ENCODE measurements around the gene SHISAL2B. TPM values are rescaled to one million over a fixed set of nuclear protein-coding genes. Genes with fewer than 3 reads are reported as not detected.
"Not testable (repeated sequence)": the region's sequence is repeated elsewhere in the genome, so short reads cannot be mapped to it uniquely, and the experiment has no call there.

Gene SHISAL2B
- total and polyA plus RNA-seq, 9 donors, result 1.5 TPM; not detected in 8

GRCh38 chr5:64653766-64654560 lies 36.3 kb upstream of the SHISAL2B start:
- no peak overlapping the region for H3K4me3 ChIP-seq
- H3K4me1 ChIP-seq (ENCODE audit: insufficient read depth), result no peaks in the 10 kb centered on the region
- TF ChIP-seq EP300 (IDR thresholded peaks at IDR 0.05) (no peak), POLR2A (IDR thresholded peaks at IDR 0.05) (no peak), CTCF (IDR thresholded peaks at IDR 0.05) (no peak)
- 93 to 96% (median 95%) methylated on average over 3 of the region's 3 CpGs for WGBS, 3 donors
- intact Hi-C loops (cut with DNase I), result no loop called here
- H3K27me3 ChIP-seq, result no peaks in the 10 kb centered on the region
- no peak overlapping the region for H3K27ac ChIP-seq
- no peaks in the 10 kb centered on the region for H3K36me3 ChIP-seq
- DNase-seq, result no peak
- H3K9me3 ChIP-seq, result no peaks in the 10 kb centered on the region

GRCh38 chr5:64654561-64654938 lies 35.8 kb upstream of the SHISAL2B start:
- WGBS, 3 donors, result 88 to 90% (median 88%) methylated on average over 2 of the region's 2 CpGs
- Histone ChIP-seq H3K4me3 (no peak overlapping the region), H3K36me3 (no peaks in the 10 kb centered on the region), H3K27me3 (no peaks in the 10 kb centered on the region), H3K4me1 (ENCODE audit: insufficient read depth) (no peaks in the 10 kb centered on the region), H3K27ac (no peak overlapping the region), H3K9me3 (no peaks in the 10 kb centered on the region)
- intact Hi-C loops (cut with DNase I), result no loop called here
- TF ChIP-seq CTCF (IDR thresholded peaks at IDR 0.05), result no peak
- no peak for TF ChIP-seq EP300 (IDR thresholded peaks at IDR 0.05)
- TF ChIP-seq POLR2A (IDR thresholded peaks at IDR 0.05), result no peak
- no peak for DNase-seq

GRCh38 chr5:64655596-64655995 lies 34.7 kb upstream of the SHISAL2B start:
- intact Hi-C loops (cut with DNase I), result no loop called here
- no peaks in the 10 kb centered on the region for H3K9me3 ChIP-seq
- no peak for TF ChIP-seq POLR2A (IDR thresholded peaks at IDR 0.05)
- no peak for DNase-seq
- 41 to 54% (median 51%) methylated on average over 1 of the region's 1 CpG for WGBS, 3 donors
- H3K4me1 ChIP-seq (ENCODE audit: insufficient read depth), result no peaks in the 10 kb centered on the region
- no peak overlapping the region for H3K4me3 ChIP-seq
- H3K27ac ChIP-seq, result no peak overlapping the region
- H3K36me3 ChIP-seq, result no peaks in the 10 kb centered on the region
- no peaks in the 10 kb centered on the region for H3K27me3 ChIP-seq

DNA sequence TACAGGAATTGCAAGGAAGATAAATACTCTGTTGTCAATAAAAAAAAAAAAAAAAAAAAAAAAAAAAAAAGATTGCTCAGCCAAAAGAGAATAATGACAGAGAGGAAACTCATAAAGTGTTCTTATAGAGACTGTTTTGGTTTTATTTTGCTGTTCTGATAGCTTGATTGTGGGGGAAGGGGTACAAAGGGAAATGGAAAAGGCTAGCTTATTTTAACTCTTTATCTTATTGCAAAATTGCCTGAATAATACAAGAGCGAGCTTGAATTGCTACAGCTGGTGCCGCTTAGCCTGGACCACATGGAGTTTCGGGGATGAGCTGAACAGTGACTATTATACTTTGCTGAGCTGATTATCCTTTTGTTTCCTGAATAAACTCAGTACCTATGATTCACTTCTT lies 31.0 kb upstream of the SHISAL2B start:
- H3K27ac ChIP-seq, result no peak overlapping the region
- no peaks in the 10 kb centered on the region for H3K4me1 ChIP-seq (ENCODE audit: insufficient read depth)
- no peak for DNase-seq
- TF ChIP-seq EP300 (IDR thresholded peaks at IDR 0.05) (no peak), POLR2A (IDR thresholded peaks at IDR 0.05) (no peak), CTCF (IDR thresholded peaks at IDR 0.05) (no peak)
- no peaks in the 10 kb centered on the region for H3K36me3 ChIP-seq
- no peak overlapping the region for H3K4me3 ChIP-seq
- intact Hi-C loops (cut with DNase I), result no loop called here
- WGBS, 3 donors, result 45 to 68% (median 54%) methylated on average over 3 of the region's 3 CpGs
- no peaks in the 10 kb centered on the region for H3K27me3 ChIP-seq
- no peaks in the 10 kb centered on the region for H3K9me3 ChIP-seq

DNA sequence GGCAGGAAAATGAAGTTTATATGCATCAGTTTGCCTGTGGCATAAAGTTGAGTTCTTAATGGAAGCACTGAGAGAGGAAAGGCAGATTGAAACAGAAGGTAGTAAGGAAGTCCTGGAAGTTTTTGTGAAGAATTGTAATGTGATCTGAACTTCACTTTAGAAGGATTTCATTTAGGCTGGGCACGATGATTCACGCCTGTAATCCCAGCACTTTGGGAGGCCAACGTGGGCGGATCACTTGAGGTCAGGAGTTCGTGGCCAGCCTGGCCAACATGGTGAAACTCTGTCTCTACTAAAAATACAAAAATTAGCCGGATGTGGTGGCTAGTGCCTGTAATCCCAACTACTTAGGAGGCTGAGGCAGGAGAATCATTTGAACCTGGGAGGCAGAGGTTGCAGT lies 27.1 kb upstream of the SHISAL2B start:
- H3K9me3 ChIP-seq; H3K4me3 ChIP-seq; H3K27ac ChIP-seq; DNase-seq; intact Hi-C loops (cut with DNase I); H3K36me3 ChIP-seq; H3K27me3 ChIP-seq; H3K4me1 ChIP-seq (ENCODE audit: insufficient read depth): not testable (repeated sequence)
- 52 to 58% (median 53%) methylated on average over 6 of the region's 6 CpGs for WGBS, 3 donors

All from ovary (tissue), 9 donors.